ENCODE data around the gene SLC2A13.
"Not testable (repeated sequence)": the region's sequence is repeated elsewhere in the genome, so short reads cannot be mapped to it uniquely, and the experiment has no call there.

DNA sequence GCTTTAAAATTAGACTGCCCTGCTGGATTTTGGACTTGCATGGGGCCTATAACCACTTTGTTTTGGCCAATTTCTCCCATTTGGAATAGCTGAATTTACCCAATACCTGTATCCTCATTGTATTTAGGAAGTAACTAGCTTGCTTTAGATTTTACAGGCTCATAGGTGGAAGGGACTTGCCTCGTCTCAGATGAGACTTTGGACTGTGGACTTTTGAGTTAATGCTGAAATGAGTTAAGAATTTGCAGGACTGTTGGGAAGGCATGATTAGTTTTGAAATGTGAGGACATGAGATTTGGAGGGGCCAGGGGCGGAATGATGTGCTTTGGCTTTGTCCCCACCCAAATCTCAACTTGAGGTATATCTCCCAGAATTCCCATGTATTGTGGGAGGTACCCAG lies 320.1 kb downstream of the SLC2A13 start:
- TF ChIP-seq, protein P1, sequence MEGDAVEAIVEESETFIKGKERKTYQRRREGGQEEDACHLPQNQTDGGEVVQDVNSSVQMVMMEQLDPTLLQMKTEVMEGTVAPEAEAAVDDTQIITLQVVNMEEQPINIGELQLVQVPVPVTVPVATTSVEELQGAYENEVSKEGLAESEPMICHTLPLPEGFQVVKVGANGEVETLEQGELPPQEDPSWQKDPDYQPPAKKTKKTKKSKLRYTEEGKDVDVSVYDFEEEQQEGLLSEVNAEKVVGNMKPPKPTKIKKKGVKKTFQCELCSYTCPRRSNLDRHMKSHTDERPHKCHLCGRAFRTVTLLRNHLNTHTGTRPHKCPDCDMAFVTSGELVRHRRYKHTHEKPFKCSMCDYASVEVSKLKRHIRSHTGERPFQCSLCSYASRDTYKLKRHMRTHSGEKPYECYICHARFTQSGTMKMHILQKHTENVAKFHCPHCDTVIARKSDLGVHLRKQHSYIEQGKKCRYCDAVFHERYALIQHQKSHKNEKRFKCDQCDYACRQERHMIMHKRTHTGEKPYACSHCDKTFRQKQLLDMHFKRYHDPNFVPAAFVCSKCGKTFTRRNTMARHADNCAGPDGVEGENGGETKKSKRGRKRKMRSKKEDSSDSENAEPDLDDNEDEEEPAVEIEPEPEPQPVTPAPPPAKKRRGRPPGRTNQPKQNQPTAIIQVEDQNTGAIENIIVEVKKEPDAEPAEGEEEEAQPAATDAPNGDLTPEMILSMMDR (conservative IDR thresholded peaks at IDR 0.05), result not testable (repeated sequence)
- not testable (repeated sequence) for TF ChIP-seq EZH2 (IDR thresholded peaks at IDR 0.05; ENCODE audit: low read depth)
